Activated CD8-positive, alpha-beta memory T cell treated with anti-CD3 and anti-CD28 coated beads for 4 hours (primary cell): ENCODE results near the gene RBMX.
"Not testable (repeated sequence)": the region's sequence is repeated elsewhere in the genome, so short reads cannot be mapped to it uniquely, and the experiment has no call there.

Source experiments
- DNase-seq, 2 donors: peaks; one replicate each; pipeline ENCODE4 v3.0.0-alpha.2; 2020; ENCODE audit warnings: low read depth in 2 of 2

Gene RBMX

DNA sequence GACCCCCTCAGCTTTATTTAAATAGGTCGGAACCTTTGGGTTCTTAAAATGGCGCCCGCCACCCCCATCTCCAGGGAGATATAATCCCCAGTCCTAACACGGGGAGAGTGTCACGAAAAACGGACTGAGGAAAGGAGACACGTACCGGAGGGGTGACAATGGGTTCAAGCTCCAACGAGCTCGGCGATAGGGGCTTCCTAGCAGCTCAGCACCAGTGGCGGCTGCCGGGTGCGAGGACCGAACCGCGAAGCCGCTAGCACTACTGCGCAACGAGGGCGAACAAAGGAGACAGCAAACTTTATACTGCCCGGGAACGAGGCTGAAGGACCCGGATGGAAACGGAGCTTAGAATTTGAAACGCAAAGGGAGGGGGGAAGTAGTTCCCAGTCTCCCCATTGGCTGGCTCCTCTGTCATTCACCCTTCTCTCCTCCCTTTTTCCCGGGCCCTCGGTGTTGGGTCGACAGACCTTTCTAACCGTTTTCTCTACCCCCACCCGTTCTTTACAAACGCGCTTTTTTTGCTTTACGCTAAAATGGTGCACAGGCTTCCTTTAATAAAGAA, at the start of gene RBMX:
Gene RBMX (minus strand): TSS at position 274 of the 562 bp plus-strand sequence. CDS start 1,298 bp downstream, outside the sequence.
- DNase-seq = peak; percentile 79 to 81

GRCh38 chrX:136921438-136921837, 40.9 kb upstream of the RBMX start:
- not testable (repeated sequence) for DNase-seq

GRCh38 chrX:136920001-136920400, 39.5 kb upstream of the RBMX start:
- no peak for DNase-seq

DNA sequence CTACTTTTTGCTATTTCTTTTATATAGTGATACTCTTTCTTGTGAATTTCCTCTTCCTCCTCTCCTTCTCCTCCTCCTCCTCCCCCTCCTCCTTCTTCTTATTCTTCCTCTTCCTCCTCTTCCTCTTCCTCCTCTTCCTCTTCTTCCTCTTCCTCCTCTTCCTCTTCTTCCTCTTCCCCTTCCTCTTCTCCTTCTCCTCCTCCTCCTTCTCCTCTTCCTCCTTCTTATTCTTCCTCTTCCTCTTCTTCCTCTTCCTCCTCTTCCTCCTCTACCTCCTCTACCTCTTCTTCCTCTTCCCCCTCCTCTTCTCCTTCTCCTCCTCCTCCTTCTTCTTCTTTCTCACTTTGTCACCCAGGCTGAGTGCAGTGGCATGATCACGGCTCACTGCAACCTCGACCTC, 36.3 kb upstream of the RBMX start:
- no peak for DNase-seq

DNA sequence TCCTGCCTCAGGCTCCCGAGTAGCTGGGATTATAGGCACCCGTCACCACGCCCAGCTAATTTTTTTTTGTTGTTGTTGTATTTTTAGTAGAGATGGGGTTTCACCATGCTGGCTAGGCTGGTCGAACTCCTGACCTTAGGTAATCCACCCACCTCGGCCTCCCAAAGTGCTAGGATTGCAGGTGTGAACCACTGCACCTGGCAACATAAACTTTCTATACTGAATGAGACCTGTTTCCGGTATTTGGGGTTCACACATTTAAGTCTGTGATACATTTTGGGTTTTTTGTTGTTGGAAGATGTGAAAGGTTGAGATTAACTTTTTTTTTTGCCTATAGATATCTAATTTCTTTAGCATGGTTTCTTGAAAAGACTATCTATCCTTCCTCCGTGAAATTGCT, 31.1 kb upstream of the RBMX start:
- not testable (repeated sequence) for DNase-seq

DNA sequence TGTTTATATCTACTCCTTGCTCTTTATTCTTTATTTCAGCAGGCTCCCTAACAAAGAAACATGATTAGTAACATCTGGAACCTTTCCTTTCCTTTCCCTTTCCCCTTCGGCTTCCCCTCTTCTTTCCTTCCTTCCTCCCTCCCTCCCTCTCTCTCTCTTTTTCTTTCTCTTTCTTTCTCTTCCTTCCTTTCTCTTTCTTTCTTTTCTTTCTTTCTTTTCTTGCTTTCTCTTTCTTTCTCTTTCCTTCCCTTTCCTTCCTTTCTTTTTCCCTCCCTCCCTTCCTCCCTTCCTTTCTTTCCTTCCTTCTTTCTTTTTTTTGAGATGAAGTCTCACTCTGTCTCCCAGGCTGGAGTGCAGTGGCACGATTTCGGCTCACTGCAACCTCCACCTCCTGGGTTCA, 30.7 kb upstream of the RBMX start:
- DNase-seq = no peak

DNA sequence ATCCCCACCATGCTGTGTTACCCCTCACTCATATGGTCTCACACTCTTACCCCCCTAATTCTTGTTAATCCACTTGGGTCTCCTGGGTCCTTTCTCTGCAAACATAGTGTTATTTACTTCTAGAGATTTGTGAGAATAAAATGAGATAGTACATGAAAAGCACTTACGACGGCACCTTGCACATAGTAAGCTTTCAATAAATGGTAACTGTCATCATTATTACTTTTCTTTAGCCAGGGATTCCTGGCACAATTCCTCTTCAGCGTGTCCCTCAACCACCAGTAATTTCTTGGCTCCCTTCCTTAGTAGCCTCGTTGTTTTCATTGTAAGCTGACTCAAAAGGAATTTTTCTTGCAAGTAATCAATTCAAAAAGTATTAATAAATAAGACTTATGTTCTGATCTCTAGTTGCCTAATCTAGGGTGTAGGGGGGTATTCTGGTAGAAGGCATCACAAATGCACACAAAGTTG, 30.1 kb upstream of the RBMX start:
- no peak for DNase-seq

DNA sequence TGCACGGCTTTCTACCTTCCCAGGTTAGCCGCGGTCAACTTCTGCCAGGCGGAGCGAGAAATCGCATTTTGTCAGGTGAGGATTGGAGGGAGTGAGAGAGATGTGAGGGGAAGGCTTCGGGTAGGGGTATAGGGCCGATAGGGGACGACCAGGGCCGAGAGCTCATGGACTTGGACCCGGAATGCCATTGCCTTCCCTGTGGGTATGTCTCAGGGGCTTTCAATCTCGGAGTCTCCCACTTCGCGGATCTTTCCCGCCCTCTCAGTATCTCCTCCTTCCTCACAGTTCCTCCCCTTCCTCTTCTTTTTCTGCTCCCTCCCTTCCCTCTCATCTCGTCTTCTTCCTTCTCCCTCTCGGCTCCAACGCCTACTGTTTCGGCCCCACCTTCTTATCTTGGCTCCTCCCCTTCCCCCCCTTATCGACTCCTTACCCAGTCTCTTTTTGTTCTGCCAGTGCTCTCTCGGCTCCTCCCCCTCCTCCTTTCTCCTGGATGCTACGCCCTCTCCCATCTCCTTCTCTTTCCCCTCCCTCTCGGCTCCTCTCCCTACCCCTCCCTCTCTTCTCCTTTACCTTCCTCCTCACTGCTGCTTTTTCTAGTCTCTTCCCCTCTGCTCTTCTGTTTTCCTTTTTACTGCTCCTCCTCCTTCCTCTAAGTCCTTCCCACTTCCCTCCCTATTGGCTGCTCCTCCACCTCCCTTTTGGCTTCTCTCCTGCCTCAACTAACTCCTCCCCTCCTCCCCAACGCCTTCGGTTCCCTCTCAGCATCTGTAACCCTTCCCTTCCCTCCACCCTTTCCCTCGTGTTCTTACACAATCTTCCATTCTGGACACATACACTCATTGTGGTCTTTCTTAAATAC, 29.4 kb upstream of the RBMX start:
- peak; percentile 25 to 31 for DNase-seq

DNA sequence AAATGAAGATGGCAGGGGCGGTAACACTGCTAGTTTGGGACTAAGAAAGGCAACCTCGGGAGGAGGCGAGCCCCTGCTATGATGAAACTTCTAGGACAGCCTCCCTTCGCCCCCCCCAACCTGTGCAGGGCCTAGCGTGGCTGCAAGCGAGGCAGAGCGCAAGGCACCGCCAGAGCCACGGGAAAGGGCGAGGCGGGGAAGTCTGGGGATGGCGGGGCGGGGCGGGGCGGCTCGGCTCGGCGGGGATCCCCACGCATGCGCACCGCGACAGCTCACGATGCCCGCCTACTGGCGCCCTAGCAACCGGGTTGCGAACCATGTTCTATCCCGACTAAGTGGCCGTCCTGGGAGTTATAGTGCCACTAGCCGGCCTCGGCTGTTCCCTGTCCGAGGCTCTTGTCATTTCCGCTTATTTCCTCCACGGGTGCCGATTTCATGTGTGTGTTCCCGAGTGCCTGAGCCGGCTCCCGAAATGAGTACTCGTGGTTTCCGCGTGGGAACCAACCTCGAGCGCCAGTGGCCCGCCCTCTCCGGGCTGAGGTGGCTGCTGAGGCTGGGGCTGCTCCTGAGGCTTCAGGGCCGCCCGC, 28.7 kb upstream of the RBMX start:
- DNase-seq = peak; percentile 44 to 57

DNA sequence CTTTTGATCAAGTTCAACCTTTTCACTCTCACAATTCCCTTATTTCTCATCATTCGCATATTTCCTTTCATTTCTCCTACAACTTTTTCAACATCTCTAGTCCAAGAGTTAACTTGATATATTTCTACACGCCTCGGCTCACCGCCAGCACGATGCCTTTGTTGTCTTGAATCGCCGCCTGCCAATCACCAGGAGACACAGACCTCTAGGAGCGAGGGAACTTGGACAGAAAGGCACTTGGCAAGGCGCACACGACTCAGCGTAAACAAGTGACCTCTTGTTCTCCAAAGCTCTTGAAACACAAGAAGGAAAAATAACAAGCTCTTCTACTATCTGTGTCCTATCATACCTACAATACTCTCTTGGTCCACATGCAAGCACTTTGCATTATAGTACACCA, 27.1 kb upstream of the RBMX start:
- no peak for DNase-seq

- no peak for DNase-seq
Observed at GRCh38 chrX:136906921-136907510, 26.5 kb upstream of the RBMX start.

DNA sequence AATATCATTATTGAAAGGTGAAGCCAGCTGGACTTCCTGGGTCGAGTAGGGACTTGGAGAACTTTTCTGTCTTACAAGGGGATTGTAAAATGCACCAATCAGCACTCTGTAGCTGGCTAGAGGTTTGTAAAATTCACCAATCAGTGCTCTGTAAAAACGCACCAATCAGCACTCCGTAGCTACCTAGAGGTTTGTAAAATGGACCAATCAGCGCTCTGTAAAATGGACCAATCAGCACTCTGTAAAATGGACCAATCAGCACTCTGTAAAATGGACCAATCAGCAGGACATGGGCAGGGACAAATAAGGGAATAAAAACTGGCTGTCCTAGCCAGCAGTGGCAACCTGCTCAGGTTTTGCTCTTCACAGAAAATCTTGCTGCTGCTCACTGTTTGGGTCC, 23.5 kb upstream of the RBMX start:
- not testable (repeated sequence) for DNase-seq

DNA sequence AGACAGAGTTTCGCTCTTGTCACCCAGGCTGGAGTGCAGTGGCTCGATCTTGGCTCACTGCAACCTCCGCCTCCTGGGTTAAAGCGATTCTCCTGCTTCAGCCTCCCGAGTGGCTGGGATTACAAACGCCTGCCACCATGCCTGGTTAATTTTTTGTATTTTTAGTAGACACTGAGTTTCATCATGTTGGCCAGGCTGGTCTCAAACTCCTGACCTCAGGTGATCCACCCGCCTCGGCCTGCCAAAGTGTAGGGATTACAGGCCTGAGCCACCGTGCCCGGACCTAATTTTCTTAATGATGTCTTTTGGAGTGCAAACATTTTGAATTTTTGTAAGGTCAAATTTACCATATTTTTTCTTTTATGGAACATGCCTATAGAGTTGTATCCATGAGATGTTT, 19.5 kb upstream of the RBMX start:
- DNase-seq = not testable (repeated sequence)

- no peak for DNase-seq
Observed at GRCh38 chrX:136899221-136899620, 18.7 kb upstream of the RBMX start.

- DNase-seq = not testable (repeated sequence)
Observed at GRCh38 chrX:136898752-136899151, 18.2 kb upstream of the RBMX start.

DNA sequence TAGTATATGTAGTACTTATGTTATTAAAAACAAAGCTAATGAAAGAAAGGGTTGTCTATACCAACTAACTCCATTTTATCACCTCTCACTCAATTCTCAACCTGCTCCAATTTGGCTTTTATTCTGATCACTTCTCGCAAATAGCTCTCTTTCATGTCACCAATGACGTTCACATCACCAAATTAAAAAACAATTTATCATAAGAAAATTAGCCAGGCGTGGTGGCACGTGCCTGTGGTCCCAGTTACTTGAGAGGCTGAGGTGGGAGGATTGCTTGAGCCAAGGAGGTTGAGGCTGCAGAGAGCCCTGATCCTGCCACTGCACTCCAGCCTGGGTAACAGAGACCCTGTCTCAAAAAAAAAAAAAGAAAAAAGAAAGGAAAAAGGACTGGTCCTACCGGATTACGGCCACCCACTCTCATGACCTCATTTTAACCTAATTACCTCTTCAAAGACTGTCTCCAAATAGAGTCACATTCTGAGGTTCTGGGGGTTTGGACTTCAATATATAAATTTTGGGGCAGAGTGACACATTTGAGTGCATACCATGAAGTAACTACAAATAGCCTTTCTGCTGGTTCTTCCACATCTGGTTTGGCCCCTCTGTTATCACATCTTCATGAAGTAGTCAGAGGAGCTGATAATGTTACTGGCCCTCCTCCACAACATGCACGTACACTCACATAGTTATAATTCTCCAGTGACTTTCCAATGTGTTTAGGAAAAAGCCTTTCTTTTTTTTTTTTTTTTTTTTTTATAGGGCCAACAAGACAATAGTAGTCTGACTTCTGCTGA, 15.8 kb upstream of the RBMX start:
- DNase-seq = no peak

GRCh38 chrX:136892412-136892811, 11.9 kb upstream of the RBMX start:
- DNase-seq = no peak

- DNase-seq = not testable (repeated sequence)
Observed at GRCh38 chrX:136890596-136890995, 10.1 kb upstream of the RBMX start.

DNA sequence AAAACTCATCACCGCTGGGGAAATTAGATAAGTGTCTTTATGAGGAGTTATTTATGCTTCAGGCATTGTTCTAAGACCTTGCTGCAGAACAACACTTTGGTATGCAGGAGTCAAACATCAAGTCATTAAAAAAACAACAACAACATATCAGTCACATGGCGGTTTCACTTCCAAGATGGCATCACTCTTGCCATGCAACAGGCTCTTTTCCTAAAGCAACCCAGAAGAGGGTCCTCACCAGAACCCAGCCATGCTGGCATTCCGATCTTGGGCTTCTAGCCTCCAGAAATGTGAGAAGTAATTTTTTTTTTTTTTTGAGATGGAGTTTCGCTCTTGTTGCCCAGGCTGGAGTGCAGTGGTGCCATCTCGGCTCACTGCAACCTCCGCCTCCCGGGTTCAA, 8.7 kb upstream of the RBMX start:
- DNase-seq = no peak

GRCh38 chrX:136880003-136880451, 498 bp downstream of the RBMX start:
- DNase-seq = peak in 1 of 2 donors; percentile 1

- DNase-seq = no peak
Observed at GRCh38 chrX:136879001-136879687, 1.4 kb downstream of the RBMX start.
